Skeletal muscle satellite cell (primary cell): ENCODE data around the gene IL1R2.

Experiments used
- H3K27me3 ChIP-seq: 2 replicates; pipeline ENCODE4 v1.7.0; 2013; ENCODE audit warnings: low read length; ENCODE audit not compliant: control insufficient read depth, insufficient read depth
- H3K36me3 ChIP-seq: 2 replicates; pipeline ENCODE4 v1.7.0; 2013; ENCODE audit warnings: mild to moderate bottlenecking, control low read depth, low read length; ENCODE audit not compliant: insufficient read depth
- H3K4me1 ChIP-seq: 2 replicates; pipeline ENCODE4 v1.7.0; 2013; ENCODE audit warnings: low read length; ENCODE audit not compliant: control insufficient read depth, insufficient read depth
- H3K4me2 ChIP-seq: 2 replicates; pipeline ENCODE4 v1.7.0; 2013; ENCODE audit warnings: mild to moderate bottlenecking, low read length
- H3K4me3 ChIP-seq: 2 replicates; pipeline ENCODE4 v1.7.0; 2013; ENCODE audit warnings: low read length
- H3K9ac ChIP-seq: 2 replicates; pipeline ENCODE4 v1.7.0; 2013; ENCODE audit warnings: mild to moderate bottlenecking, low read depth, low read length, moderate library complexity
- H3K9me3 ChIP-seq: replicated peaks from 2 replicates; pipeline ENCODE4 v1.7.0; 2013; ENCODE audit warnings: mild to moderate bottlenecking, control low read depth, low read length

IL1R2 gene

DNA sequence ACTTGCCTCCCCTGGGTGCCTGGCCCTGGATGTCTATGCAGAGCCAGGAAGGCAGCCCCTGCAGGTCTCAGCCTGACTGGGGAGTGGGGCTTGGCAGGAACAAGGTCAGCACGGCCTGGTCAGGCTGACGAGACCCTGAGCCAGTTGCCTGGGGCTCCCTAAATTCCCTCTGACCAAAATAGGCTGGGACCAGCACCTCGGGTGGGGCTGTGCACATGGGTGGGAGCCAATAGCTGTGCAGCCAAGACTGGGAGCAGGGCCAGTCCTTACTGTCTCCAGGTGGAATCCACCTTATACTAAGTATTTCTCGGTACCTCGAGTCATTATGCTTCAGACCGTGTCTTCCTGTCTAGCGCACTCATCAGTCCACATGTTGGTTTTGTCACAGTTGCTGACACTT is 11.4 kb upstream of the IL1R2 start:
- Histone ChIP-seq H3K9me3 (no peaks in the 10 kb centered on the region), H3K9ac (no peak overlapping the region), H3K27me3 (peaks cover 5% of the 10 kb centered on the region), H3K4me1 (no peaks in the 10 kb centered on the region), H3K4me3 (no peak overlapping the region), H3K4me2 (no peak overlapping the region), H3K36me3 (no peaks in the 10 kb centered on the region)

DNA sequence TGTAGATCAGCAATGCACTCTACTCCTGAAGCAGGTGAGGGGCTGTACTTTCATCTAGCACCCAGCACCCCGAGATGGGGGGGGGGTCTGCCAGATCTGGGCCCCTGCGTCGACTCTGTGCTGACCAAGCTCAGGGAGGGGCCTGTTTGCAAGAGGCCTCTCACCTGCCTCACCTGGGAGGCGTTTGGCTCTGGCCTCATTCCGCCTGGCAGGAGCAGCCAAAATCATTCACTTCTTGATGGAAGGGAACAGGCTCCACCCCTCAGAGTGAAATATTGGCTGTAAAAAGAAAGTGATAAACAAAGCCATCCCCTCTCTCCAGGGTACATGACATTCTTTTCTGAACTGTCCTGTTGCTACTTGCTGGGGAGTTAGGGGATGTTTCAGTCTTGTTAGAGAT is 10.7 kb upstream of the IL1R2 start:
- H3K9me3 ChIP-seq: no peaks in the 10 kb centered on the region
- H3K4me3 ChIP-seq: no peak overlapping the region
- H3K36me3 ChIP-seq: no peaks in the 10 kb centered on the region
- no peak overlapping the region for H3K9ac ChIP-seq
- peaks cover 6% of the 10 kb centered on the region for H3K27me3 ChIP-seq
- no peaks in the 10 kb centered on the region for H3K4me1 ChIP-seq
- H3K4me2 ChIP-seq: no peak overlapping the region

DNA sequence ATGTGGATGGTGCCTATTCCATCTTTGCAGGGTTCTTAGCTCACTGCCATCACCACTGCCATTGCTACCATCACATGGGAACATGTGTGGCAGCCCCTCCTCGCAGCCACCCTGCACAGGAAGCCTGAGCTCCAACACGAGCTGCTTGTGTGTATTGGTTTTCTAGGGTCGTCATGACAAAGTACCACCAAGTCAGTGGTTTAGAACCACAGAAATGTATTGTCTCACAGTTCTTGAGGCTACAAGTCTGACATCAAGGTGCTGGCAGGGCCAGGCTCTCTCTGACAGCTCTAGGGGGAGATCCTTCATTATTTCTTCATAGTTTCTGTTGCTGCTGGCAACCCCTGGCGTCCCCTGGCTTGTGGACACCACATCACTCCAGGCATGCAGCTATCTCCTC is 10.3 kb upstream of the IL1R2 start:
- Histone ChIP-seq H3K9ac (no peak overlapping the region), H3K4me3 (no peak overlapping the region), H3K27me3 (peaks cover 10% of the 10 kb centered on the region), H3K9me3 (no peaks in the 10 kb centered on the region), H3K4me2 (no peak overlapping the region), H3K36me3 (no peaks in the 10 kb centered on the region), H3K4me1 (no peaks in the 10 kb centered on the region)

DNA sequence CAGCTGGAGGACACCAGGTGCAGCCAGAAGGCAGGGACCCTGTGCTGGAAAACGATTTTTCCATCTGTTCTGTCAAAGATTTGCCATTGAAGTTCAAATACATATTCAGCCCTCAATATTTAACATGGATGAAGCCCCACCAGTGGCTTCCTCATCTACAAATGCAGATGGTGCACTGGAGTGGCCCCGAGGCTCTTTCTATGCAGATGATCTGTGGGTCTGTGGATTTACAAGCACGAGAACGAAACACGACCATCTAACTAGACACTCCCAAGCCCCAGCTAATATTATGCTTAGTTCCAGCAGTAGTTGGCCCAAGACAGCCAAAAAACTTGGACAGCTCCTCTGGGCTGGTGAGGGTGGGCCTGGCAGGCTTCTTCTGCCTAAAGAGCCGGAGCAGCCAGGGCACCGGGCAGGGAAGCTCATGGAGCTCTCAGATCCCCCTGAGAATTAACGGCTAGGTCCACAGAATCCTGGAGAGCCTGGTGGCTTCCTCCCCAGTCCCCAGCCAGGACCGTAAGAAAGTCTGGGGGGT is 9.2 kb upstream of the IL1R2 start:
- no peaks in the 10 kb centered on the region for H3K36me3 ChIP-seq
- H3K4me2 ChIP-seq: no peak overlapping the region
- no peaks in the 10 kb centered on the region for H3K4me1 ChIP-seq
- no peak overlapping the region for H3K9ac ChIP-seq
- H3K27me3 ChIP-seq: peaks cover 11% of the 10 kb centered on the region
- H3K4me3 ChIP-seq: no peak overlapping the region
- no peaks in the 10 kb centered on the region for H3K9me3 ChIP-seq

- H3K9me3 ChIP-seq: no peaks in the 10 kb centered on the region
- no peak overlapping the region for H3K4me2 ChIP-seq
- H3K36me3 ChIP-seq: no peaks in the 10 kb centered on the region
- peaks cover 11% of the 10 kb centered on the region for H3K27me3 ChIP-seq
- H3K4me1 ChIP-seq: no peaks in the 10 kb centered on the region
- H3K4me3 ChIP-seq: no peak overlapping the region
- no peak overlapping the region for H3K9ac ChIP-seq
Observed at GRCh38 chr2:101983486-101983885, 8.3 kb upstream of the IL1R2 start.

GRCh38 chr2:101983928-101984327 is 7.8 kb upstream of the IL1R2 start:
- Histone ChIP-seq H3K9ac (no peak overlapping the region), H3K4me1 (no peaks in the 10 kb centered on the region)

GRCh38 chr2:101984656-101985055 is 7.1 kb upstream of the IL1R2 start:
- H3K4me1 ChIP-seq: no peaks in the 10 kb centered on the region
- H3K9me3 ChIP-seq: no peaks in the 10 kb centered on the region
- H3K4me3 ChIP-seq: no peak overlapping the region
- H3K4me2 ChIP-seq: no peak overlapping the region
- H3K27me3 ChIP-seq: peaks cover 20% of the 10 kb centered on the region
- H3K36me3 ChIP-seq: no peaks in the 10 kb centered on the region
- H3K9ac ChIP-seq: no peak overlapping the region

More at GRCh38 chr2:101983928-101984327, 7.8 kb upstream of the IL1R2 start:
- H3K9me3 ChIP-seq: no peaks in the 10 kb centered on the region
- peaks cover 14% of the 10 kb centered on the region for H3K27me3 ChIP-seq
- no peaks in the 10 kb centered on the region for H3K36me3 ChIP-seq
- no peak overlapping the region for H3K4me3 ChIP-seq
- H3K4me2 ChIP-seq: no peak overlapping the region

- H3K36me3 ChIP-seq: no peaks in the 10 kb centered on the region
- H3K9me3 ChIP-seq: no peaks in the 10 kb centered on the region
- no peak overlapping the region for H3K4me3 ChIP-seq
- H3K4me2 ChIP-seq: no peak overlapping the region
- H3K4me1 ChIP-seq: no peaks in the 10 kb centered on the region
- H3K27me3 ChIP-seq: peaks cover 25% of the 10 kb centered on the region
- H3K9ac ChIP-seq: no peak overlapping the region
Observed at GRCh38 chr2:101985101-101985792, 6.5 kb upstream of the IL1R2 start.

DNA sequence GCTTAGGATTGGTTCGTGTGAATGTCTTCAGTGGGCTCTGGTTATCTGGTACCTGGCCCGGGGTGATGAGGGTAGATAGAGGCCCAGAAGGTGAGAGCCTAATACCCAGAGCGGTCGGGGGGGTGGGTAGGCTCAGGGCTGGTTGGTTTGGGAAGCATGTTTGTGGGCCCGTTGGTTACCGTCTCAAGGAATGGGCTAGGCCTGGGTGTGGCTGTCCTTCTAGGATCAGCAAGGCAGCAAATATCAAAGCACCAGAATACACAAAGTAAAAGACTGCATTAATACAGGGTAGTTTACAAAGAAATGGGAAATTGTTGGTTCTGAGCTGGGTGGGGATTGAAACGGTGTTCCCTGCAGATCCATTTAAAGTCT is 6.0 kb upstream of the IL1R2 start:
- peaks cover 31% of the 10 kb centered on the region for H3K27me3 ChIP-seq
- no peaks in the 10 kb centered on the region for H3K9me3 ChIP-seq
- H3K4me2 ChIP-seq: no peak overlapping the region
- no peak overlapping the region for H3K4me3 ChIP-seq
- no peak overlapping the region for H3K9ac ChIP-seq
- no peaks in the 10 kb centered on the region for H3K4me1 ChIP-seq
- no peaks in the 10 kb centered on the region for H3K36me3 ChIP-seq

DNA sequence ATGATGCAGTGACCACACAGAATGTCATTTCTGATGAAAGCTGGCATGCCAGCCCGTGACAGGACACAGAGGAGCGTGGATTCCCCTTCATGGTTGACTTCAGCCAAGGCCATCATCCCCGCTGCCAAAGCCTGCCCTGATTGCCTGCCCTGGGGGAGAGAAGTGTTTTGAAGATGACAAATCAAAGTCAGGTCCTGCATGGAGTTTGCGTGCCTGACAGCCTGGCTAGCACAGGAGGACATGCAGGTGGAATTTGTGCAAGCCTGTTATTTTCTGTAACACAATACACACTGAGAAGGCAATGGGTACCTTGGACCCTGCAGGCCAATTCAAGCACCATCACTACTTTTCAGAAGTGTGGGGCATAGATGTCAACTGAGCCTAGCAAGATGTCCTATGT is 5.4 kb upstream of the IL1R2 start:
- H3K4me3 ChIP-seq: no peak overlapping the region
- no peak overlapping the region for H3K9ac ChIP-seq
- no peak overlapping the region for H3K4me2 ChIP-seq
- H3K4me1 ChIP-seq: no peaks in the 10 kb centered on the region
- H3K9me3 ChIP-seq: no peaks in the 10 kb centered on the region
- H3K27me3 ChIP-seq: peaks cover 37% of the 10 kb centered on the region
- H3K36me3 ChIP-seq: no peaks in the 10 kb centered on the region

DNA sequence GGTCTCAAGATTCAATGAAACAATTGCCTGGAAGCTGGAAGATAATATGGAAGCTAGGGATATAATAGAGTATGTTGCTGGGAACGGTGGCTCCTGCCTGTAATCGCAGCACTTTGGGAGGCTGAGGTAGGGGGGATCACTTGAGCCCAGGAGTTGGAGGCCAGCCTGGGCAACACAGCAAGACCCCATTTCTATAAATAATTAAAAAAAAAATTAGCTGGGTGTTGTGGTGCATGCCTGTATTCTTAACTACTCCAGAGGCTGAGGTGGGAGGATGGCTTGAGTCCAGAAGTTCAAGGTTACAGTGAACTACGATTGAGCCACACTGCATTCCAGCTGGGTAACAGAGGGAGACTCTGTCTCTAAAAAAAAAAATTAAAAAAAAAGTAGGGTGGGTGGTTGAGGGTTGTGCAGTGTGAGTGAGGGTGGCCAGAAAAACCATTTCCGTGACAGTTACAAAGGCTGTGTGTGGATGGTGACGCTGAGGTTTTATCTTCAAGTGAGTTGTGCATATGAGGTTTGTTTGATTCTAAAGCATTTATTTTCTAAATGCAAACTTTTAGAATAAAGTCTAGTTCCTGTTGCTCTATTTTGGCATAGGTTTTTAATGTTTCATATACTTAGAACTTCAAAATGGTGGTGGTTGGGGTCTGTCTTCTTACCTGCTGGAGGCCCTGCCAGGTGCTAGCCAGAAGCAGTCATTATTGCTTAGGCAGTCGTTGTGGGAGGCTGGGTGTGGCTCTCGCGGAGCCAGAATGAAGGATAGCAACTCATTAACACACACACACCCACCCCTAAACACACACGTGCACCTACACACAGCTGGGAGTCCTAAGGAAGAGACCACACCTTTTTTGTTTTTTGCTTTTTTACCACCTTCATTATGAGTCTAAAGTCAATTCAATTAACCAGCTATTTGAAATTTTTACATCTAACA is 4.7 kb upstream of the IL1R2 start:
- Histone ChIP-seq H3K9me3 (no peaks in the 10 kb centered on the region), H3K27me3 (peaks cover 44% of the 10 kb centered on the region), H3K9ac (no peak overlapping the region), H3K4me2 (no peak overlapping the region), H3K4me1 (no peaks in the 10 kb centered on the region), H3K4me3 (no peak overlapping the region), H3K36me3 (no peaks in the 10 kb centered on the region)
